GM19395 (cell line): ENCODE measurements around the gene ATG4C.
A peak's percentile ranks its signal among the peaks of the same experiment; 100 is the strongest.
"Not testable (repeated sequence)": the region's sequence is repeated elsewhere in the genome, so short reads cannot be mapped to it uniquely, and the experiment has no call there.

Experiments
- ATAC-seq: cut with Tn5 transposase; IDR thresholded peaks from one replicate; pipeline ENCODE4 v1.9.1; 2021; ENCODE audit warnings: mild to moderate bottlenecking, moderate library complexity; ENCODE audit not compliant: unreplicated experiment

ATG4C gene

DNA sequence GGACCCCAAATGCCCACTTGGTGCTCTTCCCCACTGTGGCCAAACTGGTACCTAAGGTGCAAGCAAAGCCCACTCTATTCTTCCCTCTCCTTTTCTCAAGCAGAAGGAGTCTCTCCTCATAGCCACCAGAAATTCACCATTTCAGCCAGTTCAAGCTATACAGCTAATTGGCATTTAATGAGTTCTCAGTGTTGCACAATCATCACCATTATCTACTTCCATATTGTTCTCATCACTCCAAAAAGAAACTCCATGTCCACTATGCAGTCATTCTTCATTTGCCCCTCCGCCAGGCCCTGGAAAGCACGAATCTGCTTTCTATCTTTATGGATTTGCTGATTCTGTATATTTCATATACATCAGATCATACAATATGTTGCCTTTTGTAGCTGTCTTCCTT lies 9.9 kb upstream of the ATG4C start:
- no peak for ATAC-seq

DNA sequence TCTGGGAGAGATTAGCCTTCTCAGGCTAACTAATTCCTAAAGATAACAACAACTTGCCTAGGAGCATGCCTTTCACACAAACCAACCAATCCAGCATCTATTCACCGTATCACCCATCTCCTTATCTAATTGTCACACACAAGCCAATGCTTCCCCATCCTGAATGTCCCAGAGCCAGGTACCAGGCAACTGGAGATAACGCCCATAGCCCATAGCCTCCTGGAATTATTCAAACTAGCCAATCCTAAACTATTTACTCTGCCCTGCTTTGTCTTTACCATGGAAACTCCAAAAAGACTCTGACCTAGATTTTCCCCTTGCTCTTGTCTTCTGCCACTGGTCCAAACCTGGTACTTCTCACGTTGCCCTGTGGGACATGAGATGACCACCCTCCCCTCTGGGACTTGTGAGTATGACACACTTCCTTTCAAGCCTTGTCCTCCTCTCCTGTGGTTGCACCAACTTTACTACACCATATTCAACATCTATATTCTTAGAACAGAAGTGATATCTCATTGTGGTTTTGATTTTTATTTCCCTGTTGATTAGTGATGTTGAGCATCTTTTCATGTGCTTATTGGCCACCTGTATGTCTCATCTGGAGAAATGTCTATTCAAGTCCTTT lies 8.8 kb upstream of the ATG4C start:
- no peak for ATAC-seq

DNA sequence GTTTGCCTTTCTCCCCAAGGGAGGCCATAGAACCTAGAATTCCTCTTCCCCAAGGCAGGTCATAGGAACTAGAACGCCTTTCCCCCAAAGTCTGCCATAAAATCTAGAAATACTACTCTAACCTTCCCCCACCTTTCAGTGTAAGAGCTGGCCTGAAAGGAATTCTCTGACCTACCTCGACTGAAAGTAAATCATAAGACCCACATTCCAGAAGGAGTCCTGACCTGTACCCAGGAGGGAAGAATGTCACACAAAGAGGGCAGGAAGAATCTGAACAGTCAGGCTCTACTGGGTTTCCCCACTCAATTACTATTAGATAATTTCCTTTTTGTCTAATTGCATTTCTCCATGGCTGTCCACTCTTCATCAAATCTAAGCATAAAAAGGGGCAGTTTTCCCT lies 5.7 kb upstream of the ATG4C start:
- no peak for ATAC-seq

DNA sequence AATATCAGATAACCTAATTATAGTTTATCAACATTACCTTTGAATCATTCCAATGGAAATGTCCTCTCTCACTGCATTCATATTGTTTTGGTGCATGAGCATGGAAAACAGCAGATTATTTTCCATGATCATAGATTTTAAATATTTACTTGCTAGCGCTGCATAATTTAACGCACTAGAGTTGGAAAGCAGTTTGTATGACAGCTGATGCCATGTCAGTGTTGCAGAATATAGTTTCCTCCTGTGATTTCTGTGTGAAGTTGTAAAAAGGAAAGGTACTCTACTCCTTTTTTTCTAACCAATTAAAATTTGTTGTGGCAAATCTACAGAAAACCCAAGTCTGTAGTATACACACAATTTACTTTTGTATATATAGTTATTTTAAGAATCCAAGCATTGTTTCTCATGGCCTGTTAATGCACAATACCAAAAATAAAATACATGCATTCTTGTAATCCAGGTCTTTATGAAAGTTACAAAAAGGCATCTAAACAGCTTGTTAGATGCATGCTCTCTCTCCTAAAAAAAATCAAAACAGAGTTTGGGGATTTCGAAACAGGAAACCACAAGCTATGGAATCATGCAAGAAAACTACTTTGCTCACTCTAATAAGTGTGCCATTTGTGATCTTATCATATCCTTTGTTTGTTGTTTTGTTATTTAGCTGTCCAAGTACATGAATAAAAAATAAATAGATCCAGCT lies 1.9 kb upstream of the ATG4C start:
- no peak for ATAC-seq

DNA sequence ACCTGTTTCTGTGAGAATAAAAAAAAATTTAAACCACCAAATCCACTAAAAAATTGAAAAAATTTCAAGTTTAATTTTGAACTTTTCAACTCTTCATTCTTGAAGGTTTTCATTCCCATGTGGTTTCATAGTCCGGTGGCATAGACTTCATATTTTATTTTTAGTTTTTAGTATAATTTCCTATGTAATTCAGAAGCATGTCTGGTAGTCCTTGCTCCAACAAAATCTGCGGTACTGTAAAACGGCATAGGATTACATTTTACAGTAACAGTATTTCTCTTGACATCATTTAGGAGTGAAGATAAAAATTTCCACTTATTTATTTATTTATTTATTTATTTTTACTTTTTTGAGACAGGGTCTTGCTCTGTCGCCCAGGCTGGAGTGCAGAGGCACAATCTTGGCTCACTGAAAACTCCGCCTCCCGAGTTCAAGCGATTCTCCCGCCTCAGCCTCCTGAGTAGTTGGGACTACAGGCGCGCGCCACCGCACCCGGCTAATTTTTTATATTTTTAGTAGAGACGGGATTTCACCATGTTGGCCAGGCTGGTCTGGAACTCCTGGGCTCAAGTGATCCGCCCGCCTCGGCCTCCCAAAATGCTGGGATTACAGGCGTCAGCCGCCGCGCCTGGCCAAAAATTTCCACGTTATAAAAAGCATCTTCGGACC lies 1.3 kb upstream of the ATG4C start:
- ATAC-seq, result not testable (repeated sequence)

DNA sequence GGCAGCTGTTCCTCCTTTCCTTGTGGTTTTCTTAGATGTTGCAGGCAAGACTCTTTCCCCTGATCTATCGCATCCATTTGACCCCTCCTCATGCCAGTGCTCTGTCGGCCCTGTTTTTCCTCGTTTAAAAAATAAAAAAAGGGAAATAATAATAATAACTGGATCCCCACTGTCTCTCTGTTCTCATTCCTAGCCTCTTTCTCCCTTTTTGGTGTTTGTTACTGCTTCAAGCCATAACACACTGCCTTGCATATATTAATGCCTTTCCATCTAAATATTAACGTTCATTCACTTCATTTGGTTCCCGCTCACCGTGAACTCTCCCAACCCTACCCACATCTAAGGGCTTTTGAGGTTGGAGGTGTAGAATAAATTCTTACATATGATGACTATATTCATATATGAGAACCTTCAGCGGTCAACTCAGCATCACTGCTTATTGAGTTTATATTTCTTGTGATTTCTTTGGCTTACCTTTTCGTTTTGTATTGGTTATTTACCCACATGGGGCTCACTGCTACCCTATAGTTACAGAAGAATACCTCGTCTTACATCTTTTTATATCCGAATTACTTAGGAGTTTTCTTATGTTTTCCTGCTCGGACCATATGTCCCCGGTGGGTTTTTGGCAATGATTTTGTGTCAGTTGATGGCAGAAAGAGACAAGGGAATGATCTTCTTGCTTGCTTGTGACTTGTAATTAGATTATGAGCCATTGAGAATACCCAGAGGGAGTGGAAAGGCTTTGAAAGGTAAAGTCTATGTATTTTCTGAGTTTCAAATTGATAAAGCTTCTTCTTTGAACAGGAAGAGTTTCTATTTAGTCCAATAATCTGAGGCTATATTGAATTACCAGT lies 805 bp downstream of the ATG4C start:
- ATAC-seq, result peak; percentile 29

DNA sequence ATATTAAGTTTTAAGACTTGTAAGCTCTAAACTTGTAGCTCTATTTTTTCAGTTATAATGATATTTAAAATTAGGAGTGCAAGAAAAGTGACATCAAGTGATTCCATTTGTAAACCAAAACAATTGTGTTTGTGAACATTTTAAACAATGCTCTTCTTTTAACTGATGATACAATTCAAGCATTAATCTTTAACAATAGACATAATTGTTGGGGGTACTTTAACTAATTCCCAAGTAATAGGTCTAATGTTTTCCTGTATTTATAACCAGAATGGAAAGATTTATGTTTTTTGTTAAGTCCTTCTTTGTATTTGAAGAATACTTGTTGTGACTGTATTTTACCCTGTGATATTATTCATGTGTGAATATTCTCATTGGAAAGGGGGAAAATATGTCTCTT lies 6.8 kb downstream of the ATG4C start:
- ATAC-seq, result no peak

DNA sequence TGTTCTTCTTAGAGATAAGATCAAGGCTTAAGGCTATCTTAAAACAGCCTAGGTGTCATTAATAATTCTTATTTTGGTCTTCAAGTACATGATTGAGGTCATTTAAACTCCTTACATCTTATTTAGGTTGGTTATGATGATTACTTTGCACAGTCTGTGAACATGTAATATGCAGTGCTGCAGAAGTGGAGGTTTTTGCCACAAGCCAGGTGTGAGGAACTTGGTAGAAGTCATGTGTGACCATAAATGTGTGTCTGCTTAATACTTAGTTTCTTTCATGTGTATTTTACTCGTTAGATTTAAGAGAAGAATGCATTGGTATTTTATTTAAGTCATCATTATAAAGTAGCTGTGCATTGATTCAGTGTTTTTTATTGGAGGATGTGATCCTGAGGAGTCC lies 10.1 kb downstream of the ATG4C start:
- ATAC-seq, result peak; percentile 54

DNA sequence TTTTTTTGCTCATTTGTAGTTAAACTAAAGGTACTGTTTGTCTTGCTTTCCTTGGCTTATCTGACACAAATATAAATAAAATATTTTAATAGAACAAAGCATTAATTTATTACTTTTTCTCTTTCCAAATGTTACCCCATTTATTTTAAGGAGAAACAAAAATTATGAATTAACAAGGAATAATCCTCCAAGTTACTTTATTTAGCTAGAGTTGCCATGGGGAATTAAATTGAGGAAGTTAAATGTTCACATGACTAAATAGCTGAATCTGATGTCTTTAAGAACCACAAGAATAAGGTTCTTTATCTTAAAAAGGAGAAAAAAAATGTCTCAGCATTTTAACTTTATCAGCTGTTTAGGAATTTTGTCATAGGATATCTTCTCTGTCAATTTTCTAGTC lies 12.3 kb downstream of the ATG4C start:
- ATAC-seq, result no peak

DNA sequence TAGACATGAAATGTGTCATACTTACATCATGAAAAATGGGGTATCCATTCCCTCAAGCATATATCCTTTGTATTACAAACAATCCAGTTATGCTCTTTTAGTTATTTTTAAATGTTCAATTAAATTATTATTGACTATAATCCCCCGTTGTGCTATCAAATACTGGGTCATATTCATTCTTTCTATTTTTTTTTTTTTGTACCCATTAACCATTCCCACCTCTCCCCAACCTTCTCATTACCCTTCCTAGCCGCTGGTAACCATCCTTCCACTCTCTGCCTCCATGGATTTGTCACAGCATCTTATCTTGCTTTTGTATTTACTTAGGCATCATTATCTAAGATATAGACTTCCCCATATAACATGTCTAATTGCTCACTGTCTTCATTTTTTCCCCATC lies 15.8 kb downstream of the ATG4C start:
- ATAC-seq, result no peak

DNA sequence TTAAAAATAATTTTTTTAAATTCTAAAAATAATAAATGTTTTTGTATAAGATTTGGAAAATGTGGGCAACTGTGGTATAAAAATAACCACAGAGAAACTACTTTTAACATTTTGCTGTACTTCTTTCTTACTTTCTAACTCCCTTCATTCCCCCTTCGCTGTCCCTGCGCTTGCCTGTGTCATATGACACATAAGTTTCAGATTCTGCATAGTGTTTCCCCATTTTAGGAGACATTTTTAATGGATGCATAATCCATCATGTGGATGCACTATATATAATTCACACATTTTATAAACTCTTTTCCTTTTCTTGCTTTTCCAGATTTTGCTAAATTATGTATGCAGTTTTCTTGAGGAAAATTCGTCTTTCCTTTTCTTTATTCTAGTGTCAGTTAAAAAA lies 16.3 kb downstream of the ATG4C start:
- ATAC-seq, result peak; percentile 63

DNA sequence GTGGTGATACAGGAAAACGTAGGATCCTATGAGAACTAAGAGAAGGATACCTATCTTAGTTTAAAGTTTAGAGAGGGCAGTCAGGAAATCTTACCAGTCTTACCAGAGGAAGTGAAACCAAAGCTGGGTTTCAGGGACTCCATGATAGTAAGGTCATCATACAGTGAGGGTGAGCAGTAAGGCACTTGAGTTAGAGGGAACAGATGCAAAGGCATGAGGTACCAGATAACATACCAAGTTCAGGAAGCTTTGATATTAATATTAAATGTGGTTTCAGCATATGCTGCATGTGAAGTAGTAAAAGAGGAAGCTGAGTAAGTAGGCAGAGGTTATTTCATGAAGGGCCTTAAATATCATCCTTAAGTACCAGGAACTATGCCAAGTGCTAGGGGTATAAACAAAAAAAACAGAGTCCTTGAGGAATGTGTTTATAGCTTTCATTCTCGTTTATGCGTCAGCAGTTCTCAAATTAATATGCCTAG lies 16.9 kb downstream of the ATG4C start:
- ATAC-seq, result peak; percentile 99

DNA sequence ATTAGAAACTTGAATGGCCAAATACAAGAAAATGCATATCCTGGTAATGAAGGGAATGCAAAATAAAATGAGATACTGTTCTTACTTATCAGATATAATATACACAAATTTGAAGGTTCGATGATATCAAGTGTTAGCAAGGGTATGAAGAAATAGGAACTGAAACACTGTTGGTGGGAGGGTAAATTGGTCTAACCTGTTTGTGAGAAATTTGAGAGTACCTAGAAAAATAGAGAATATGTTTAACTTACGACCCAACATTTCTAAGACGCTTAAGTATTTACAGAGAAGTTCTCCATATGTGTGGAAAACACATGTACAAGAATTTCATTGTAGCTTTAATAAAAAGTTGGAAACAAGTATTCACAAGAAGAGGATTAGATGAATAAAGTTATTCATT lies 25.9 kb downstream of the ATG4C start:
- ATAC-seq, result peak; percentile 43

DNA sequence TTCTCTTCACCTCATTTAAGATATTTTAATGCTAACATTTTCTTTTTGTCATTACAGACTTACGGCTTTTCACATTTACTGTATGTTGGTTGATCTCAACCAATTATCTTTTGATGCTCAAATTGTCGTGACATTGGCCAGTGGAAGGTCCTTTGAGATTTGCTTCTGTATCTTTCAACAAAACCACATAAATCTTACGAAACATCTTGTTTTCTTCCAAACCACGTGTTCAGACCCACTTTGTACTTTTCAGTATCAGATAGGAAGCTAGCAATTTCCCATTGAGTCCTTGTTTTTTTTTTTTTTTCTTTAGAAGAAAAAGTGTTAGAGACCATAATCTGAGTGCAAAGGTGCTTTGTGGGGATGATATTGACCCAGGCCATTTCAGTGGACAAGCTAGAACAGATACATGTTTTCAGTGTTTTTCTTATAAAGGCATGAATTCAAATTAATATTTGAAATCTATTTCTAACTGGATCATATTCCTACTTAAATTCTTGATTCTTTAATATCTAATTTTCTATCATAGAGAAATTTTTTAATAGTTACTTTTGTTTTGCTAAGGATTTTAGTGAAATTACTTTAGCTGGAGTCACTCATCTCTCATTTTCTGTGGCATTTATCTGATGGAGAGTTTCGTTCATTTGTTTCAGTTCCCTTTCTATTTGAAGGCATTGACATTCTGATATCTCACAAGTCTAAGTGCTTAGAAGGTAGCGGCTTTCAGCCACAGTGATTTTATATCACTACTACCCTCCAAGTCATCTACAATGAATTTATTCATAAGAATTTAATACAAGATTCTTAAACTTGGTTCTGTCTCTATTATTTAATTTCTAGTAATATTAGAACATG lies 26.7 kb downstream of the ATG4C start:
- ATAC-seq, result peak; percentile 93

DNA sequence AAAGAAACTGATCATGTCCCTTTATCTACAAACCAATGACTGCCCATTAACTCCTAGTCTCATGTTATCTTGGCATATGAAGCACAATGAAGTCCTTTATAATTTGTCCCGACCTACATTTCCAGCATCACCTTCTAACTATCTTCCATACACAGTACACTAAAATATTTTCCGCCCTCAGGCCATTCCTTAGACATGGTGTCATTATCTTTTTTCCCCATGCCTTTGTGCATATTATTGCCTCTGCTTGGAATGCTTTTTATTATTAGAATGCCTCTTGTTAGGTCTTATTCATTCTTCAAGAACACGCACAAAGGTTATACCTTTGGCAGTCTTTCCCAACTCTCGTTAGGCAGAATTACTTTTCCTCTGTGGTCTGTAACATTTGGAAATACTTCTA lies 39.6 kb downstream of the ATG4C start:
- no peak for ATAC-seq

DNA sequence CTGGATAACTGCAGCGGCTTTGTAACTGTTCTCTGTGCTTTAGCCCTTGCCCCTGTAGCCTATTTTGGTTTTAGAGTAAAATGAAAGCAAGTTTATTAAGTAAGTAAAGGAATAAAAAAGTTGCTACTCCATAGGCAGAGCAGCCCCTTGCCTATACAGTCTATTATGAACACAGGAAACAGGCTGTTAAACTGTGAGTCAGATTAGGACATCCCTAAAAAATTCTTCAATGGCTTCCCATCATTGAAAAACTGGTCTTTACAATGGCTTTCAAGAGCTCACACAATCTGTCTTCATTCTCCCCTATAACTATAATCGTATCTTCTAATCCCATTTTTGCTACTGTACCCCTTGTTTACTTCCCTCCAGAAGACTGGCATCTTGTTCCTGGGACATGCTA lies 43.0 kb downstream of the ATG4C start:
- no peak for ATAC-seq

DNA sequence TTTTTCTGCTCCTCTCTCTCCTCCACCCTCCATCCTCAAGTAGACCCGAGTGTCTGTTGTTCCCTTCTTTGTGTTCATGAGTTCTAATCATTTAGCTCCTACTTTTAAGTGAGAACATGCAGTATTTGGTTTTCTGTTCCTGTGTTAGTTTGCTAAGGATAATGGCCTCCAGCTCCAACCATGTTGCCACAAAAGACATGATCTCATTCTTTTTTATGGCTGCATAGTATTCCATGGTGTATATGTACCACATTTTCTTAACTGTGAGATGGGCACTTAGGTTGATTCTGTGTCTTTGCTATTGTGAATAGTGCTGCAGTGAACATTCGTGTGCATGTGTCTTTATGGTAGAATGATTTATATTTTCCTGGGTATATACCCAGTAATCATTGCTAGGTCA lies 43.9 kb downstream of the ATG4C start:
- not testable (repeated sequence) for ATAC-seq

DNA sequence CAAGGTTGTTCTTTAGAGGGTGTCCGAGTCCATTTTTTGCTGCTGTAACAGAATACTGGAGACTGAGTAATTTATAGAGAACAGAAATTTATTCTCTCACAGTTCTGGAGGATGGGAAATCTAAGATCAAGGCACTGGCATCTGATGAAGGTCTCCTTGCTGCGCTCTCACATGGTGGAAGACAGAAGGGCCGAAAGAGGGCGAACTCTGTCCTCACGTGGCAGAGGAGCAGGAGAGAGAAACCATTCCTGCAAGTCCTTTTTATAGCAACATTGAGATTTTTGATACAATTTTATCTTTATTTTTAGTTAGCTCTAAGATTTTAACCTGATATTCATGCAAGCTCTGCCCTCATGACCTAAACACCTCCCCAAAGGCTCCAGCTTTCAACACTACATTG lies 48.3 kb downstream of the ATG4C start:
- no peak for ATAC-seq

DNA sequence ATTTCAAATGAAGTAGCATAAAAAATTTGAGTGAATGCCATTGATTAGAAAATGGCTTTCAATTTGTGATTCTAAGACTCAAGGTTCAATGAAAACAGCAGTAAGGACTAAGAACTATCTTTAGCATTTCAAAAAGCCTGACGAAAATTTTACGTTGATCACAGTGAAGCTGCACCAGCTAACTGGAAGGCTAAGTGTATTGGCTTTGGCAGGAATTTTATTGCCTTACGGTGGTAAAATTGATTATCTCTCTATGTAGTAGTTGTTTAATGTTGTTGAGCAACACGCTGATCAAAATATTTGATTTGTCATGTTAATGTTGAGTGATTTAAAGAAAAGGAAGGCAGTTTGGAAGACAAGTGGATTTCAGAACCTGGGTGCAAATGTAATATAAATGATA lies 49.6 kb downstream of the ATG4C start:
- ATAC-seq, result no peak

DNA sequence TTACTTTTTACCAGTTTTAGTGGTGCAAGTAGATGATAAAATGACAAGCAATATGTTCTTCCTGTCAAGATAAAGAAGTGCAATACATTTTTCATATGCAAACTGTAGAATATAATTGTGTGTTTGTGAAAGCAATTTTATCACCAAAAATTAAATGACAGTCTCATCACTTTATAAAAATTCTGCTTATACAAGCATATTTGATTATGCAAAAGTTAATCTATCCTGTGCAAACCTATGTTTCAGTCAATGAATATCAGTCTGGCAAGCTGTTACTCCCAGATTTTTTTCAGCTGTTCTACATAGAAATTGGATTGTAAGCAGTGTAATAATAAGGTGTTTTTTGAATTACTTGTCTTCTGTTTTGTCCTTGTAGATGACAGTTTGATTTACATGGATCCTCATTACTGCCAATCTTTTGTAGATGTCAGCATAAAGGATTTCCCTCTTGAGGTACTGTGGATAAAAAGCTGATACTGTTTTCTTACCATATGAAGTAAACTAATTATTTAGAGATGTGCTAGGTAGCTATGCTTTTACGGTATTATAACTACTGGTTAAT lies 50.5 kb downstream of the ATG4C start:
- ATAC-seq, result no peak
